Thyroid gland (tissue), 4 donors: ENCODE measurements around the gene GDPD3. TPM values are rescaled to one million over a fixed set of nuclear protein-coding genes. Genes with fewer than 3 reads are reported as not detected.

ENCODE experiments used
- DNase-seq, 2 donors: peaks; one replicate each; pipeline ENCODE4 v3.0.0-alpha.2; 2019
- H3K27ac ChIP-seq, 3 donors: fragments of 200-600 bp; sonication (generic); 1 replicate in 2 of 3; 2 replicates in 1 of 3; pipeline ENCODE4 v1.5.1; 2016 to 2019; ENCODE audit warnings: mild to moderate bottlenecking in 1 of 3, moderate library complexity in 1 of 3
- H3K27me3 ChIP-seq: fragments of 200-600 bp; sonication (generic); one replicate; pipeline ENCODE4 v1.5.1; 2019
- H3K36me3 ChIP-seq, 2 donors: fragments of 200-600 bp; sonication (generic); one replicate each; pipeline ENCODE4 v1.5.1; 2016 to 2019
- H3K4me1 ChIP-seq, 2 donors: fragments of 200-600 bp; sonication (generic); one replicate each; pipeline ENCODE4 v1.5.1; 2017 to 2019
- H3K4me3 ChIP-seq, 3 donors: fragments of 200-600 bp; sonication (generic); replicated peaks in 1 of 3; 1 replicate in 2 of 3; 2 replicates in 1 of 3; pipeline ENCODE4 v1.5.1; 2016; ENCODE audit warnings: mild to moderate bottlenecking in 1 of 3
- H3K9me3 ChIP-seq: fragments of 200-600 bp; sonication (generic); one replicate; pipeline ENCODE4 v1.5.1; 2017
- CTCF ChIP-seq, 6 experiments: fragments of 200-600 bp in 3 of 6; fragments of 450-650 bp in 3 of 6; sonication (generic) in 3 of 6; IDR thresholded peaks; one replicate each; pipeline ENCODE4 v1.5.1; 2016 to 2019; ENCODE audit warnings: antibody characterized with exemption in 6 of 6, mild to moderate bottlenecking in 2 of 6, inconsistent platforms in 1 of 6, moderate library complexity in 1 of 6
- POLR2A ChIP-seq, 2 donors: fragments of 450-650 bp; IDR thresholded peaks; one replicate each; pipeline ENCODE4 v1.6.1; 2017; ENCODE audit warnings: antibody characterized with exemption in 2 of 2, mild to moderate bottlenecking in 2 of 2, moderate library complexity in 1 of 2
- WGBS, 2 donors: methylation state at CpG; one replicate each; pipeline ENCODE4 v1.1.5; 2017; 5-methylcytosine and 5-hydroxymethylcytosine counted together
- intact Hi-C: fragments of 100-400 bp; cut with DNase I; formaldehyde crosslinking; loops from one replicate; pipeline ENCODE4 v1.15.1; 2023
- total RNA-seq, 4 donors: library from RNA; depleted of rRNA; stranded (reverse); fragments of >200 nt; gene quantifications; one replicate each; pipeline ENCODE4 v1.2.3, GENCODE V29; 2016

GDPD3 gene
- total RNA-seq, 4 donors from 2014 or later: 0.68 to 1.6 (median 1.2) TPM; not detected in 1

- TF ChIP-seq CTCF (IDR thresholded peaks at IDR 0.05) (no peak), POLR2A (IDR thresholded peaks at IDR 0.05) (no peak)
- H3K4me3 ChIP-seq: no peak overlapping the region
- H3K27ac ChIP-seq: no peak overlapping the region
- no peaks in the 10 kb centered on the region for H3K27me3 ChIP-seq
- WGBS, 2 donors: 90 to 91% methylated on average over 17 of the region's 18 CpGs
- peaks cover 46 to 51% of the 10 kb centered on the region in 2 donors for H3K36me3 ChIP-seq
- DNase-seq: no peak
- no peaks in the 10 kb centered on the region for H3K4me1 ChIP-seq
- intact Hi-C loops: loop anchor here (10.0 kb wide), 1 partner anchor 341 kb away; no protein-coding TSS in a partner anchor
- no peaks in the 10 kb centered on the region for H3K9me3 ChIP-seq
Measured at GRCh38 chr16:30084096-30084815, 29.1 kb downstream of the GDPD3 start.

GRCh38 chr16:30083216-30084055 is 29.9 kb downstream of the GDPD3 start:
- Histone ChIP-seq H3K9me3 (no peaks in the 10 kb centered on the region), H3K27ac (no peak overlapping the region), H3K4me1 (no peaks in the 10 kb centered on the region), H3K27me3 (no peaks in the 10 kb centered on the region), H3K36me3 (peaks cover 50 to 54% of the 10 kb centered on the region in 2 donors), H3K4me3 (no peak overlapping the region)
- TF ChIP-seq POLR2A (IDR thresholded peaks at IDR 0.05) (no peak), CTCF (IDR thresholded peaks at IDR 0.05) (no peak)
- 94 to 95% methylated on average over 20 to 23 of the region's 24 CpGs for WGBS, 2 donors
- no peak for DNase-seq
- intact Hi-C loops: loop anchor here (10.0 kb wide), 1 partner anchor 341 kb away; no protein-coding TSS in a partner anchor

- Histone ChIP-seq H3K4me1 (peaks cover 0 to 2% of the 10 kb centered on the region in 2 donors), H3K9me3 (no peaks in the 10 kb centered on the region), H3K36me3 (peaks cover 50 to 55% of the 10 kb centered on the region in 2 donors), H3K4me3 (no peak overlapping the region), H3K27ac (no peak overlapping the region), H3K27me3 (no peaks in the 10 kb centered on the region)
- no peak for DNase-seq
- WGBS, 2 donors: 87 to 89% methylated on average over 20 of the region's 20 CpGs
- intact Hi-C loops: loop anchor here (10.0 kb wide), 1 partner anchor 342 kb away; no protein-coding TSS in a partner anchor
- TF ChIP-seq POLR2A (IDR thresholded peaks at IDR 0.05): no peak
- no peak for TF ChIP-seq CTCF (IDR thresholded peaks at IDR 0.05)
Measured at GRCh38 chr16:30082545-30083090, 30.7 kb downstream of the GDPD3 start.

GRCh38 chr16:30079480-30079879 is 33.9 kb downstream of the GDPD3 start:
- intact Hi-C loops: no loop called here
- no peak for DNase-seq
- H3K36me3 ChIP-seq: peaks cover 39 to 41% of the 10 kb centered on the region in 2 donors
- TF ChIP-seq POLR2A (IDR thresholded peaks at IDR 0.05) (no peak), CTCF (IDR thresholded peaks at IDR 0.05) (no peak)
- no peak overlapping the region for H3K4me3 ChIP-seq
- H3K4me1 ChIP-seq: peaks cover 12 to 17% of the 10 kb centered on the region in 2 donors
- WGBS, 2 donors: 91 to 93% methylated on average over 7 of the region's 7 CpGs
- H3K9me3 ChIP-seq: no peaks in the 10 kb centered on the region
- no peak overlapping the region for H3K27ac ChIP-seq
- H3K27me3 ChIP-seq: no peaks in the 10 kb centered on the region
